OCI-LY3 (cell line): Measurements from ENCODE around the gene MACROD2.

ENCODE experiments used
- CTCF ChIP-seq: fragments of 200-600, 300-600 bp; sonication (generic); IDR thresholded peaks from 2 replicates; pipeline ENCODE4 v1.5.1; 2014; ENCODE audit warnings: antibody characterized with exemption, low read length, low read depth
- EZH2phosphoT487 ChIP-seq: fragments of 200-600 bp; shearing (Covaris generic); IDR thresholded peaks from 2 replicates; pipeline ENCODE4 v1.6.1; 2018; ENCODE audit warnings: antibody characterized with exemption, mixed run types, low read depth

- TF ChIP-seq CTCF, result no peak
- no peak for TF ChIP-seq EZH2phosphoT487
Measured at GRCh38 chr20:14957402-14957801, 962.1 kb downstream of the MACROD2 start.
